Measurements from ENCODE around the gene GALNS.

- TF ChIP-seq CTCF (IDR thresholded peaks at IDR 0.05; ENCODE audit: low read depth, low read length, missing input control) (no peak), JUND (IDR thresholded peaks at IDR 0.05) (no peak), MAX (IDR thresholded peaks at IDR 0.05) (no peak), ATF3 (IDR thresholded peaks at IDR 0.05) (no peak), TAF1 (conservative IDR thresholded peaks at IDR 0.05) (no peak), GABPA (IDR thresholded peaks at IDR 0.05 in 1 of 2, conservative IDR thresholded peaks at IDR 0.05 in 1 of 2) (no peak), RAD21 (IDR thresholded peaks at IDR 0.05) (no peak), YY1 (IDR thresholded peaks at IDR 0.05) (no peak), REST (IDR thresholded peaks at IDR 0.05) (no peak), SP1 (IDR thresholded peaks at IDR 0.05) (no peak), ZBTB33 (IDR thresholded peaks at IDR 0.05) (no peak), HNF4G (IDR thresholded peaks at IDR 0.05) (no peak), RXRA (IDR thresholded peaks at IDR 0.05) (no peak), FOXA2 (IDR thresholded peaks at IDR 0.05) (no peak)
Measured at GRCh38 chr16:88828711-88829110, 28.0 kb downstream of the GALNS start.
